Stimulated activated CD4-positive, alpha-beta T cell treated with anti-CD3 and anti-CD28 coated beads, Interleukin-2, amount 100 ng/mL, for 4 hours (primary cell): ENCODE data around the gene PLP2.
A peak's percentile ranks its signal among the peaks of the same experiment; 100 is the strongest.
"Not testable (repeated sequence)": the region's sequence is repeated elsewhere in the genome, so short reads cannot be mapped to it uniquely, and the experiment has no call there.

Experiments used
- DNase-seq: peaks from one replicate; pipeline ENCODE4 v3.0.0-alpha.2; 2020; ENCODE audit warnings: low read depth

The PLP2 gene

GRCh38 chrX:49163555-49164419 is 7.9 kb upstream of the PLP2 start:
- peak; percentile 67 for DNase-seq

GRCh38 chrX:49164589-49165360 is 6.9 kb upstream of the PLP2 start:
- DNase-seq: no peak

GRCh38 chrX:49165901-49166881 is 5.5 kb upstream of the PLP2 start:
- peak; percentile 58 for DNase-seq

- DNase-seq: no peak
Measured at GRCh38 chrX:49166914-49167739, 4.6 kb upstream of the PLP2 start.

- DNase-seq: no peak
Measured at GRCh38 chrX:49167740-49168108, 4.0 kb upstream of the PLP2 start.

GRCh38 chrX:49172280-49172780 is 632 bp downstream of the PLP2 start:
- peak; percentile 52 for DNase-seq

GRCh38 chrX:49173544-49173943 is 1.8 kb downstream of the PLP2 start:
- DNase-seq: not testable (repeated sequence)

- no peak for DNase-seq
Measured at GRCh38 chrX:49174723-49175122, 3.0 kb downstream of the PLP2 start.

- no peak for DNase-seq
Measured at GRCh38 chrX:49175435-49176274, 4.0 kb downstream of the PLP2 start.

- DNase-seq: no peak
Measured at GRCh38 chrX:49176421-49177326, 5.0 kb downstream of the PLP2 start.

- no peak for DNase-seq
Measured at GRCh38 chrX:49177338-49177833, 5.7 kb downstream of the PLP2 start.

GRCh38 chrX:49177873-49178480 is 6.3 kb downstream of the PLP2 start:
- DNase-seq: no peak

GRCh38 chrX:49178537-49178936 is 6.8 kb downstream of the PLP2 start:
- DNase-seq: no peak

- no peak for DNase-seq
Measured at GRCh38 chrX:49179358-49179757, 7.7 kb downstream of the PLP2 start.

- DNase-seq: no peak
Measured at GRCh38 chrX:49183701-49184281, 12.1 kb downstream of the PLP2 start.

GRCh38 chrX:49184294-49185281 is 12.9 kb downstream of the PLP2 start:
- DNase-seq: no peak
